Measurements from ENCODE around the gene ADAMTS19. TPM values are rescaled to one million over a fixed set of nuclear protein-coding genes. Genes with fewer than 3 reads are reported as not detected.
A peak's percentile ranks its signal among the peaks of the same experiment; 100 is the strongest.

ADAMTS19 gene
- total RNA-seq, 4 donors from 2014 or later, result 0.67 to 3.3 (median 1.3) TPM

- Histone ChIP-seq H3K4me3 (no peak overlapping the region), H3K27me3 (no peaks in the 10 kb centered on the region), H3K4me1 (no peaks in the 10 kb centered on the region), H3K9me3 (no peaks in the 10 kb centered on the region), H3K36me3 (no peaks in the 10 kb centered on the region), H3K27ac (no peak overlapping the region)
- DNase-seq, result no peak
- no peak for TF ChIP-seq POLR2A (IDR thresholded peaks at IDR 0.05)
Measured at GRCh38 chr5:129687941-129688340, 227.8 kb downstream of the ADAMTS19 start.

DNA sequence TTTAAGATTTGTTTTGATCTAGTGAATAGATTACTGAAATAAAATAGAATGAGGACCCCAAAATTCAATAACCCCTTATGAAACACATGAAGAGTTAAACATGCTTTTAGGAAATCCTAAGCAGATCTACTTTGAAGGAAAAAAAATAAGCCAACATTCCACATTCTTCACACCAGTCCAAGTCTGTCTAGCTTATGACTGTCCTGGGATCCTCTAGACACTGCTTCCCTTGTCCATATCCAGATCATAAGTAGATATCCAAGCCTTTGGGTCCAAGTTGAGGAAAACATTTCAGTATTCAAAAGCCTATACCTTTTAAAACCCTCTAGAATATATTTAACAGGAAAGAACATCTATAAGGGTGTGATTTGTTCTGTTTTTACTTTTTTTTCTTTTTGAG is 228.9 kb downstream of the ADAMTS19 start:
- Histone ChIP-seq H3K27ac (no peak overlapping the region), H3K4me1 (no peaks in the 10 kb centered on the region), H3K4me3 (no peak overlapping the region), H3K9me3 (no peaks in the 10 kb centered on the region), H3K36me3 (no peaks in the 10 kb centered on the region), H3K27me3 (no peaks in the 10 kb centered on the region)
- no peak for DNase-seq
- no peak for TF ChIP-seq POLR2A (IDR thresholded peaks at IDR 0.05)
- no peak for TF ChIP-seq CTCF (IDR thresholded peaks at IDR 0.05)

DNA sequence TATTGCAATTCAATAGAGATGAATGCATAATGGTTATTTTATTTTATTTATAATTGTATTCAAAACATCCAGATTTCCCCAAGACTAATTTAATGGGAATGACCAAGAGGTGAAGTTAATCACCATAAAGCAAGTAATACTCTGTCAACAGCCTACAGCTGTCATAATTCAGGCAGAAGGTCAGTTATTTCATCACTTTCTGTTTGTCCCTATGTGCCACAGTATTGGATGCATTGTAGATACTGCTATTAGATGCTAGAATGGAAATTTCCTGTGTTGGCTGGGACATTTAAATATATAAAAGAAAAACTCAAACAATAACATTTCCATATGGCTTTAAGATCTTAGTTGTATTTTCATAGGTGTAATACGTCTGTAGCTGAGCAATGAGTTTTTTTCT is 231.1 kb downstream of the ADAMTS19 start:
- no peak for DNase-seq
- Histone ChIP-seq H3K9me3 (no peaks in the 10 kb centered on the region), H3K4me1 (peaks cover 0 to 4% (median 0%) of the 10 kb centered on the region in 4 donors), H3K27me3 (no peaks in the 10 kb centered on the region), H3K27ac (no peak overlapping the region), H3K4me3 (no peak overlapping the region), H3K36me3 (no peaks in the 10 kb centered on the region)
- no peak for TF ChIP-seq CTCF (IDR thresholded peaks at IDR 0.05)
- TF ChIP-seq POLR2A (IDR thresholded peaks at IDR 0.05), result no peak

- TF ChIP-seq POLR2A (IDR thresholded peaks at IDR 0.05) (no peak), CTCF (IDR thresholded peaks at IDR 0.05) (peak in 3 of 6 experiments; percentile 10 to 33 (median 16))
- no peak for DNase-seq
- peaks cover 0 to 6% (median 0%) of the 10 kb centered on the region in 4 donors for H3K4me1 ChIP-seq
- no peak overlapping the region for H3K4me3 ChIP-seq
- H3K27me3 ChIP-seq, result no peaks in the 10 kb centered on the region
- H3K36me3 ChIP-seq, result no peaks in the 10 kb centered on the region
- H3K9me3 ChIP-seq, result no peaks in the 10 kb centered on the region
- H3K27ac ChIP-seq, result no peak overlapping the region
Measured at GRCh38 chr5:129696636-129697035, 236.5 kb downstream of the ADAMTS19 start.

- no peaks in the 10 kb centered on the region for H3K36me3 ChIP-seq
- no peak overlapping the region for H3K4me3 ChIP-seq
- TF ChIP-seq CTCF (IDR thresholded peaks at IDR 0.05) (no peak), POLR2A (IDR thresholded peaks at IDR 0.05) (no peak)
- H3K4me1 ChIP-seq, result peaks cover 0 to 6% (median 0%) of the 10 kb centered on the region in 4 donors
- no peaks in the 10 kb centered on the region for H3K27me3 ChIP-seq
- no peak for DNase-seq
- H3K9me3 ChIP-seq, result no peaks in the 10 kb centered on the region
- no peak overlapping the region for H3K27ac ChIP-seq
Measured at GRCh38 chr5:129698661-129699060, 238.6 kb downstream of the ADAMTS19 start.

- TF ChIP-seq CTCF (IDR thresholded peaks at IDR 0.05) (no peak), POLR2A (IDR thresholded peaks at IDR 0.05) (no peak)
- Histone ChIP-seq H3K36me3 (no peaks in the 10 kb centered on the region), H3K9me3 (no peaks in the 10 kb centered on the region), H3K4me3 (no peak overlapping the region), H3K27me3 (no peaks in the 10 kb centered on the region), H3K4me1 (no peaks in the 10 kb centered on the region), H3K27ac (no peak overlapping the region)
- no peak for DNase-seq
Measured at GRCh38 chr5:129716235-129716634, 256.1 kb downstream of the ADAMTS19 start.

Measured in Peyer's patch (tissue), 4 donors.